ENCODE results near the gene PRR32. TPM values are rescaled to one million over a fixed set of nuclear protein-coding genes. Genes with fewer than 3 reads are reported as not detected.

The PRR32 gene
- total RNA-seq, 4 donors from 2014 or later = not detected

- Histone ChIP-seq H3K36me3 (no peaks in the 10 kb centered on the region), H3K4me3 (no peak overlapping the region), H3K27me3 (no peaks in the 10 kb centered on the region), H3K4me1 (no peaks in the 10 kb centered on the region), H3K9me3 (no peaks in the 10 kb centered on the region), H3K27ac (no peak overlapping the region)
- TF ChIP-seq POLR2A (IDR thresholded peaks at IDR 0.05) (no peak), CTCF (IDR thresholded peaks at IDR 0.05) (no peak)
- no peak for DNase-seq
- intact Hi-C loops (cut with DNase I; ENCODE audit: low total_unique reads) = no loop called here
Measured at GRCh38 chrX:126815806-126816205, 3.7 kb upstream of the PRR32 start.

GRCh38 chrX:126820700-126821420 is 1.3 kb downstream of the PRR32 start:
- Histone ChIP-seq H3K9me3 (no peaks in the 10 kb centered on the region), H3K27ac (no peak overlapping the region), H3K4me1 (no peaks in the 10 kb centered on the region), H3K36me3 (no peaks in the 10 kb centered on the region), H3K4me3 (no peak overlapping the region), H3K27me3 (no peaks in the 10 kb centered on the region)
- TF ChIP-seq POLR2A (IDR thresholded peaks at IDR 0.05) (no peak), CTCF (IDR thresholded peaks at IDR 0.05) (no peak)
- DNase-seq = no peak
- intact Hi-C loops (cut with DNase I; ENCODE audit: low total_unique reads) = no loop called here

GRCh38 chrX:126824338-126825007 is 4.9 kb downstream of the PRR32 start:
- Histone ChIP-seq H3K4me3 (no peak overlapping the region), H3K9me3 (no peaks in the 10 kb centered on the region), H3K36me3 (no peaks in the 10 kb centered on the region), H3K4me1 (no peaks in the 10 kb centered on the region), H3K27ac (no peak overlapping the region), H3K27me3 (no peaks in the 10 kb centered on the region)
- TF ChIP-seq CTCF (IDR thresholded peaks at IDR 0.05) (no peak), POLR2A (IDR thresholded peaks at IDR 0.05) (no peak)
- DNase-seq = no peak
- intact Hi-C loops (cut with DNase I; ENCODE audit: low total_unique reads) = no loop called here

GRCh38 chrX:126825566-126826193 is 6.2 kb downstream of the PRR32 start:
- no peaks in the 10 kb centered on the region for H3K36me3 ChIP-seq
- intact Hi-C loops (cut with DNase I; ENCODE audit: low total_unique reads) = no loop called here
- H3K4me1 ChIP-seq = no peaks in the 10 kb centered on the region
- DNase-seq = no peak
- no peaks in the 10 kb centered on the region for H3K9me3 ChIP-seq
- no peak overlapping the region for H3K4me3 ChIP-seq
- H3K27ac ChIP-seq = no peak overlapping the region
- TF ChIP-seq POLR2A (IDR thresholded peaks at IDR 0.05) = no peak
- TF ChIP-seq CTCF (IDR thresholded peaks at IDR 0.05) = no peak
- H3K27me3 ChIP-seq = no peaks in the 10 kb centered on the region

GRCh38 chrX:126836186-126836585 is 16.7 kb downstream of the PRR32 start:
- no peak overlapping the region for H3K4me3 ChIP-seq
- no peak overlapping the region for H3K27ac ChIP-seq

More at GRCh38 chrX:126836186-126836585, 16.7 kb downstream of the PRR32 start:
- Histone ChIP-seq H3K36me3 (no peaks in the 10 kb centered on the region), H3K9me3 (no peaks in the 10 kb centered on the region), H3K4me1 (no peaks in the 10 kb centered on the region), H3K27me3 (no peaks in the 10 kb centered on the region)
- no peak for DNase-seq
- intact Hi-C loops (cut with DNase I; ENCODE audit: low total_unique reads) = no loop called here
- no peak for TF ChIP-seq CTCF (IDR thresholded peaks at IDR 0.05)
- TF ChIP-seq POLR2A (IDR thresholded peaks at IDR 0.05) = no peak
